ENCODE data around the gene SLC24A1. TPM values are rescaled to one million over a fixed set of nuclear protein-coding genes. Genes with fewer than 3 reads are reported as not detected.

The SLC24A1 gene
- total RNA-seq, 2 experiments from 2014 or later = 3.7 to 4.5 TPM

DNA sequence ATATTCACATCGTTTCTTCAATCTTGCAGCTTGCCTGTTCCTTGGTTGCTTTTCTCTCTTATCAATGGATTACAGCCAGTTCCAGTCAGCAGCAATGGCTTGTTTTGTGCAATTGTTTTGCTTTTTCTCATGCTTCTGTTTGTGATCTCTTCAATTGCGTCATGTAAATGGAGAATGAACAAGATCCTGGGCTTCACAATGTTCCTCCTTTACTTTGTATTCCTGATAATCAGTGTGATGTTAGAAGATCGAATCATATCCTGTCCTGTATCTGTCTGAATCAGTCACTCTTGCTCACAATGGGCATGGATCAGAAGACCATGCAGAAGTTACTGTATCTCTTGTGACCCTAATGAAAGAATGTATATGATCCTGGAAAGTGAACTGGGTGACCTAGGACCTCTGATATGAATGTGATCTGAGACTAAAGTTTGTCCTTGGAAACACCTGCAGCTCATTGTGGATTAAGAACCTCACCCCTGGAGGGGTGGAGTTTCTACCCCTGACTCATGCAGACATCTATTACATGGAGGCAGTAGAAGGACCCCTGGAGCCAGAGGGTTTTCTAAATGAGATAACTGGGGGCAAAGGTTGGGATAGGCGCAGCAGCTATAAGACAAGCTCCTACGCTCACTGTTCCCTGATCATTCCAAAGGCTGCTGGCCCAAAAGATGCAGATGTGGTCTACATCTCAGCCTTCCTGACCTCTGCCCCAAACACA is 32.2 kb downstream of the SLC24A1 start:
- no peak for ATAC-seq
- no peak overlapping the region for H3K4me3 Mint-ChIP-seq
- no peaks in the 10 kb centered on the region for H3K27me3 Mint-ChIP-seq (ENCODE audit: low read depth)
- ChIA-PET CTCF (interaction anchor here (0.6 to 1.0 kb wide), 2 partner anchors 208 to 215 kb away, joined by 3 read pairs; no protein-coding TSS in a partner anchor), POLR2A (no interaction called here)
- DNase-seq = no peak
- peak overlapping the region; percentile 37 for H3K27ac Mint-ChIP-seq
- peaks cover 35% of the 10 kb centered on the region for H3K36me3 Mint-ChIP-seq (ENCODE audit: low read depth)
- no peaks in the 10 kb centered on the region for H3K9me3 Mint-ChIP-seq (ENCODE audit: insufficient read depth)
- peaks cover 5% of the 10 kb centered on the region for H3K4me1 Mint-ChIP-seq (ENCODE audit: low read depth)

DNA sequence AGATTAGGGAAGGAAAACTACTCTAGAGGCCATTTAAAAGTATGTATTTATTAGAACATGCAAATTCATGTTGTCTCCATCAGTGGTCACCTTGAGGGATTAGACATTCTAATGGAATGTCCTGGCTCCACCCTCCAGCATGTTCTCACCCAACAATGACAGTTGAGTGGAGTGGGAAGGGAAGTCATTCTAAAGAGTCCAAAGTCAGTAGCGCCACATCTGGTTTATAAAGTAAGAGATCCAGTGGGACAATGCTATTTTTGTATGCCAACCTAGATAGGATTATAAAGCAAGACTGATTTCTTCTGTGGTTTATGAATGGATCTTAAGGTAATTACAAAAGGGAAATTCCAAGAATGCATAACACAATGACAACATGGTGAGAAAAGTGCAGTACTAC is 33.3 kb downstream of the SLC24A1 start:
- H3K4me3 Mint-ChIP-seq = no peak overlapping the region
- ATAC-seq = no peak

DNA sequence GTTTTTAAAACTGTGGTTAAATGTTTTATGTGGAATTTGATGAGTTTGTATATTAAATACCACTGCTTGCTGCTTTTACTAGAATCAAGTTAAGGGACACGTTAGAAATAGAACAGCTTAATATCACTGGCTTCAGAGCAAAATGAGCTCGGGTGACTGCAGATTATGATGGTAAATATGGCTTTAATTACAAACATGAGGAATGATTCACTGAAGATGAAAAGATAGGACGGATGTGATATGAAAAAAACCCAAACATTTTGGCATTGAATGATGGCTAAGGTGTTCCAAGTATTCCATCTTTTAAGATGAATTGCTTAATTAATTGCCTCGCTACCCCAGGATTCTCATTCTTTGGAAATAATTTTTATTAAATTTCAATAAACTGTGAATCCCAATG is 33.7 kb downstream of the SLC24A1 start:
- no peak for DNase-seq
- ATAC-seq = no peak
- Mint-ChIP-seq H3K9me3 (ENCODE audit: insufficient read depth) (no peaks in the 10 kb centered on the region), H3K27me3 (ENCODE audit: low read depth) (no peaks in the 10 kb centered on the region), H3K4me3 (no peak overlapping the region), H3K4me1 (ENCODE audit: low read depth) (peaks cover 1% of the 10 kb centered on the region), H3K27ac (no peak overlapping the region), H3K36me3 (ENCODE audit: low read depth) (peaks cover 40% of the 10 kb centered on the region)
- ChIA-PET CTCF (no interaction called here), POLR2A (no interaction called here)

More for the DNA sequence above, 33.3 kb downstream of the SLC24A1 start:
- DNase-seq = no peak
- Mint-ChIP-seq H3K9me3 (ENCODE audit: insufficient read depth) (no peaks in the 10 kb centered on the region), H3K4me1 (ENCODE audit: low read depth) (peaks cover 5% of the 10 kb centered on the region), H3K27me3 (ENCODE audit: low read depth) (no peaks in the 10 kb centered on the region), H3K27ac (no peak overlapping the region), H3K36me3 (ENCODE audit: low read depth) (peaks cover 37% of the 10 kb centered on the region)
- POLR2A ChIA-PET = no interaction called here
- CTCF ChIA-PET = no interaction called here

DNA sequence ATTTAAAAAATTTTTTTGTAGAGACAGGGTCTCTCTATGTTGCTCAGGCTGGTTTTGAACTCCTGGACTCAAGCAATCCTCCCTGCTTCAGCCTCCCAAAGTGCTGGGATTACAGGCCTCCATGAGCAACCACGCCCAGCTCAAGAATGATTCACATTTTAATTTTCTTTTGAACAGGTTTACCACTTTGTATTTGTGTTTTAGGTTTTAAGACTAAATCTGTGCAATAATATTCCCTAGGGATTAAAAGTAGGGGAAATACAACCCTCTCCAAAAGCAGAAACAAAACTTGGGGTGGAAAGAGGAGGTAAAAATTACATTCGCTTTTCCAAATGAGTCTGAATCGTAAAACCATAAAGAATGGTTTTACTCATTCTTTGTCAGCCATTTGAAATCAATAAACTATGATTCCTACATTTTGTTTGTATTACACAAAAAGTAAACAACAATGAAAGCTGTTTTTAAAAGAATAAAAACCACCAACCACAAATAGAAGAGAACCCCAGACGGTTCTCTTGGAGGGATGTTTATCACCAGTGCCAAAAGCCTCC is 37.8 kb downstream of the SLC24A1 start:
- DNase-seq (no peak), ATAC-seq (no peak)
- H3K27me3 Mint-ChIP-seq (ENCODE audit: low read depth) = no peaks in the 10 kb centered on the region
- peaks cover 30% of the 10 kb centered on the region for H3K36me3 Mint-ChIP-seq (ENCODE audit: low read depth)
- CTCF ChIA-PET = interaction anchor here (0.8 to 1.9 kb wide), 9 partner anchors 16 to 209 kb away, joined by 3 to 7 read pairs (median 4); partner anchors contain the start of gene RAB11A
- no peak overlapping the region for H3K27ac Mint-ChIP-seq
- no peaks in the 10 kb centered on the region for H3K9me3 Mint-ChIP-seq (ENCODE audit: insufficient read depth)
- POLR2A ChIA-PET = no interaction called here
- H3K4me3 Mint-ChIP-seq = no peak overlapping the region
- no peaks in the 10 kb centered on the region for H3K4me1 Mint-ChIP-seq (ENCODE audit: low read depth)

GRCh38 chr15:65660927-65661326 is 39.2 kb downstream of the SLC24A1 start:
- ChIA-PET POLR2A (no interaction called here), CTCF (interaction anchor here (1.2 kb wide), 1 partner anchor 176 kb away, joined by 3 read pairs; no protein-coding TSS in a partner anchor)
- Mint-ChIP-seq H3K4me1 (ENCODE audit: low read depth) (no peaks in the 10 kb centered on the region), H3K27ac (no peak overlapping the region), H3K27me3 (ENCODE audit: low read depth) (no peaks in the 10 kb centered on the region), H3K9me3 (ENCODE audit: insufficient read depth) (no peaks in the 10 kb centered on the region), H3K36me3 (ENCODE audit: low read depth) (peaks cover 31% of the 10 kb centered on the region), H3K4me3 (no peak overlapping the region)
- DNase-seq (no peak), ATAC-seq (no peak)

- Mint-ChIP-seq H3K4me3 (no peak overlapping the region), H3K27me3 (ENCODE audit: low read depth) (no peaks in the 10 kb centered on the region), H3K36me3 (ENCODE audit: low read depth) (peaks cover 35% of the 10 kb centered on the region), H3K4me1 (ENCODE audit: low read depth) (no peaks in the 10 kb centered on the region), H3K27ac (no peak overlapping the region), H3K9me3 (ENCODE audit: insufficient read depth) (no peaks in the 10 kb centered on the region)
- ATAC-seq (no peak), DNase-seq (no peak)
- POLR2A ChIA-PET = no interaction called here
- CTCF ChIA-PET = interaction anchor here (0.8 to 1.3 kb wide), 2 partner anchors 26 to 193 kb away, joined by 3 to 5 read pairs; no protein-coding TSS in a partner anchor
Measured at GRCh38 chr15:65663521-65663920, 41.8 kb downstream of the SLC24A1 start.

- H3K27ac Mint-ChIP-seq = no peak overlapping the region
- no peaks in the 10 kb centered on the region for H3K9me3 Mint-ChIP-seq (ENCODE audit: insufficient read depth)
- CTCF ChIA-PET = no interaction called here
- no peaks in the 10 kb centered on the region for H3K4me1 Mint-ChIP-seq (ENCODE audit: low read depth)
- H3K36me3 Mint-ChIP-seq (ENCODE audit: low read depth) = peaks cover 43% of the 10 kb centered on the region
- DNase-seq (no peak), ATAC-seq (no peak)
- H3K27me3 Mint-ChIP-seq (ENCODE audit: low read depth) = no peaks in the 10 kb centered on the region
- H3K4me3 Mint-ChIP-seq = no peak overlapping the region
- POLR2A ChIA-PET = no interaction called here
Measured at GRCh38 chr15:65666257-65666656, 44.5 kb downstream of the SLC24A1 start.

DNA sequence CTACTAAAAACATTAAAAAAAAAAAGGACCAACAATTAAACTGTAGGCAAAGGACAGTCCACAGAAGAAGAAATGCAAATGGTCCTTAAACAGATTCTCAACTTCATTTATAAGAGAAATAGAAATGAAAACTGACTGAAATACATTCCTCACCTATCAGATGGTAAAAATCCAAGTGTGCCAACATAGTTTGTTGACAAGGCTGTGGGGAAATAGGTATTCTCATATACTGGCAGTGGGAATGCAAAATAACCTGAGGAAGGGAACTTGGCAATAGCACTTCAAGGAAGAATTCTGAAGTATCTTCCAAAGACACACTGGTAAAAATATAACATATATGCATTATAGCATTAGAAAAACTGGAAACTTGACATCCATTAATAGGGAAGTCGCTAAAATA is 53.8 kb downstream of the SLC24A1 start:
- peaks cover 18% of the 10 kb centered on the region for H3K36me3 Mint-ChIP-seq (ENCODE audit: low read depth)
- H3K9me3 Mint-ChIP-seq (ENCODE audit: insufficient read depth) = no peaks in the 10 kb centered on the region
- H3K27me3 Mint-ChIP-seq (ENCODE audit: low read depth) = no peaks in the 10 kb centered on the region
- no peak overlapping the region for H3K27ac Mint-ChIP-seq
- no peak overlapping the region for H3K4me3 Mint-ChIP-seq
- POLR2A ChIA-PET = no interaction called here
- CTCF ChIA-PET = interaction anchor here (0.6 kb wide), 1 partner anchor 16 kb away, joined by 4 read pairs; no protein-coding TSS in a partner anchor
- ATAC-seq = no peak
- no peaks in the 10 kb centered on the region for H3K4me1 Mint-ChIP-seq (ENCODE audit: low read depth)
- no peak for DNase-seq

GRCh38 chr15:65676123-65676522 is 54.4 kb downstream of the SLC24A1 start:
- peaks cover 16% of the 10 kb centered on the region for H3K36me3 Mint-ChIP-seq (ENCODE audit: low read depth)
- CTCF ChIA-PET = no interaction called here

GRCh38 chr15:65680544-65680943 is 58.8 kb downstream of the SLC24A1 start:
- no peaks in the 10 kb centered on the region for H3K4me1 Mint-ChIP-seq (ENCODE audit: low read depth)
- H3K36me3 Mint-ChIP-seq (ENCODE audit: low read depth) = peaks cover 10% of the 10 kb centered on the region
- no peak overlapping the region for H3K4me3 Mint-ChIP-seq
- no peaks in the 10 kb centered on the region for H3K9me3 Mint-ChIP-seq (ENCODE audit: insufficient read depth)
- no peak for ATAC-seq
- DNase-seq = no peak
- no peaks in the 10 kb centered on the region for H3K27me3 Mint-ChIP-seq (ENCODE audit: low read depth)
- H3K27ac Mint-ChIP-seq = peak overlapping the region; percentile 43
- POLR2A ChIA-PET = no interaction called here
- CTCF ChIA-PET = no interaction called here

More at GRCh38 chr15:65676123-65676522, 54.4 kb downstream of the SLC24A1 start:
- Mint-ChIP-seq H3K27me3 (ENCODE audit: low read depth) (no peaks in the 10 kb centered on the region), H3K4me3 (no peak overlapping the region), H3K4me1 (ENCODE audit: low read depth) (no peaks in the 10 kb centered on the region), H3K9me3 (ENCODE audit: insufficient read depth) (no peaks in the 10 kb centered on the region), H3K27ac (no peak overlapping the region)
- no peak for ATAC-seq
- no peak for DNase-seq
- POLR2A ChIA-PET = no interaction called here

- no peaks in the 10 kb centered on the region for H3K4me1 Mint-ChIP-seq (ENCODE audit: low read depth)
Measured at GRCh38 chr15:65682404-65682911, 60.7 kb downstream of the SLC24A1 start.

GRCh38 chr15:65688462-65688861 is 66.7 kb downstream of the SLC24A1 start:
- Mint-ChIP-seq H3K36me3 (ENCODE audit: low read depth) (peaks cover 64% of the 10 kb centered on the region), H3K4me1 (ENCODE audit: low read depth) (no peaks in the 10 kb centered on the region), H3K4me3 (no peak overlapping the region), H3K27ac (no peak overlapping the region), H3K9me3 (ENCODE audit: insufficient read depth) (peaks cover 6% of the 10 kb centered on the region), H3K27me3 (ENCODE audit: low read depth) (no peaks in the 10 kb centered on the region)
- ChIA-PET POLR2A (no interaction called here), CTCF (no interaction called here)
- no peak for ATAC-seq
- no peak for DNase-seq

More at GRCh38 chr15:65682404-65682911, 60.7 kb downstream of the SLC24A1 start:
- Mint-ChIP-seq H3K9me3 (ENCODE audit: insufficient read depth) (peaks cover 3% of the 10 kb centered on the region), H3K36me3 (ENCODE audit: low read depth) (peaks cover 24% of the 10 kb centered on the region), H3K4me3 (no peak overlapping the region), H3K27me3 (ENCODE audit: low read depth) (no peaks in the 10 kb centered on the region), H3K27ac (no peak overlapping the region)
- DNase-seq = no peak
- CTCF ChIA-PET = interaction anchor here (0.6 kb wide), 1 partner anchor 7 kb away, joined by 3 read pairs; no protein-coding TSS in a partner anchor
- POLR2A ChIA-PET = no interaction called here
- ATAC-seq = no peak

Measured in activated CD8-positive, alpha-beta T cell treated with anti-CD3 and anti-CD28 coated beads, Interleukin-2, amount 10 ng/mL, durations not matched to agents 7 days and 5 days (primary cell).